ENCODE measurements around the gene VWA3B.
"Not testable (repeated sequence)": the region's sequence is repeated elsewhere in the genome, so short reads cannot be mapped to it uniquely, and the experiment has no call there.

Gene VWA3B

DNA sequence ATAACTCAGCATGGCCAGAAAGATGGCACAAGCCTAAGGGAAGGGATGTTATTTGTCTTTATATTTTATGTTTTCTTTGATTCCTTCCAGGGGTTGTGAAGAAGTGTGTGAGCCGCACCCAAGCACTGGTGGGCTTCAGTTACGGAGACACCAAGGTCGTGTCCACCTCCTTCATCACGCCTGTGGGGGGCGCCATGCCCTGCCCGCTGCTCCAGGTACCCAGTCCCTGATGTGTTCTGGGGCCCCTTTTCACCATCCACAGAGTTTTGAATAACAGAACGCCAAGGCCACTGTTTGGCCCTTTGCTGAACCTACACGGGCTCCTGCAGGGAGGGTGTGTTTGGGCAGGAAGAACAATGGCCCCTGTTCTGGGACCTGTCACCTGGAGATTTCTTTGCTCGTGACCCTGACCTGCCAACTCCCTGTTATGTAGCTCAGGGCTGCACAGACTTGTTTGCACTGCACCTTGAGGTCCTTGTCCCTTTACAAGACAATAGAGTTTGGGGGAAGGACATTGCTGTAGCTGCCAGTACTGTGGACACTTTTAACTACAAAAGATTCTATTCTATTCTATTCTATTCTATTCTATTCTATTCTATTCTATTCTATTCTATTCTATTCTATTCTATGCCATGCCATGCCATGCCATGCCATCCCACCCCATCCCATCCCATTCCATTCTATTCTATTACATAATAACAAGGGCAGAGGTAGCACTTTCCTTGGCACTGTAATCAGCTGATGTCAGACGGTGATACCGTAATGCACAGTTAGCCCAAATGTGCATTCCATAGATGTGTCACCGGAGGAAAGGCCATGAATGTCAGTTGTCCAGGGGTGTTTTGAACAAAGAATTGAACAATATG is 211.1 kb downstream of the VWA3B start:
- DNase-seq (ENCODE audit: low read depth): no peak

DNA sequence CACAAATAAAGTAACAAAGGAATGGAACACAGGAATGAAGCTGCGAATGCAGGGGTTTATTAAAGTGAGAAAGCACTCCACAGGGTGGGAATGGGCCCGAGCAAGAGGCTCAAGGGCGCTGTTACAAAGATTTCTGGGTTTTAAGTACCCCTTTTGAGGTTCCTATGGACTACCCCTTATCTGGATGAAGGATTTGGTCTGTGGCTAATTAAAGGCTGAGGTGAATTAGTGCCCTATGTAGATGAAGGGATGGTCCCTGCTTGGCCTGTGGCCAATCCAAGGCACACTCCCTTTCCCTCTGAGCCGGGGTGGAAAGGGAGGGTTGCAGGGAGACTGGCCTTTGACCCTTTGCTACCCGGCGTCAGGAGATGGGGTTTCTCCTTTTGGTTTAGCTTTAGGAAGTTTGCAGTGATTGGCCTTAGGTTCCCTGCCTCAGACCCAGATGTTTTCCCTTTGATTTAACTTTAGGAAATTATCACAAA is 211.8 kb downstream of the VWA3B start:
- DNase-seq (ENCODE audit: low read depth): no peak

- no peak for DNase-seq (ENCODE audit: low read depth)
These were observed 212.4 kb downstream of the VWA3B start for GRCh38 chr2:98299211-98299905.

DNA sequence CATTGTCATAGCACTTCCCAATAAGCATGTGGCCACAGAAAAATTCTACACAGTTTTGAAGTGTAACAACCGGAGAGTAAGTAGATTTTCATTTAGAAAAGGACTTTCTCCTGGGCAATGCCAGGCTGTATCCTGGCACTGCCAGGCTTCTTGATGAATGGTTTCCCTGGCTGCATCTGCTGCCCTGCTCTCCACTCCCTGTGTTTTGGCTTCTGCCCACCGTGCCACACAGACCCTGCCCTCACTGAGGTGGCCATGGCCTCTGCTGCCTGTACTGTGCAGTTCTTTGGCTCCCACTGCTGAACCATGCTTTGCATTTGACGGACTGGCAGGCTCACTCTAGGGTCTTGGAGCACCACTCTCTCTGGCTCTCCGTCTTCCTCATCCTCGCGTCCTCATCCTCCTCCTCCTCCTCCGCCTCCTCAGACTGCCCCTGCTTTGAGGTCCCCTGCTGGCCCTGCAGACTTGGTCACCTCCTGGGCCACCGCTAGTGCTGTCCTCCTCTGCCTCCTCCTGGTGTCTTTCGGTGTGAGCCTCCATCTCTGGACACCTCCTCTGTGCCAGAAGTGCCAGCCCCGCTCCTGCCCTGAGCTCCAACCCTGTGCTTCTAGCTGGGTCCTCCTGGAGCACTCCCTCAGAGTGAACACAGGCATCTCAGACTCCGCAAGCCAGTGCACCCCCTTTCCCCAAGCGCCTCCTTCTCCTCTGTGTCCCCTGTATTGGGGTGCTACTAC is 213.3 kb downstream of the VWA3B start:
- no peak for DNase-seq (ENCODE audit: low read depth)

- no peak for DNase-seq (ENCODE audit: low read depth)
These were observed 214.5 kb downstream of the VWA3B start for GRCh38 chr2:98301469-98301868.

GRCh38 chr2:98307131-98307696 is 220.2 kb downstream of the VWA3B start:
- not testable (repeated sequence) for DNase-seq (ENCODE audit: low read depth)

- no peak for DNase-seq (ENCODE audit: low read depth)
These were observed 221.1 kb downstream of the VWA3B start for GRCh38 chr2:98308068-98308467.

GRCh38 chr2:98308532-98308931 is 221.6 kb downstream of the VWA3B start:
- no peak for DNase-seq (ENCODE audit: low read depth)

DNA sequence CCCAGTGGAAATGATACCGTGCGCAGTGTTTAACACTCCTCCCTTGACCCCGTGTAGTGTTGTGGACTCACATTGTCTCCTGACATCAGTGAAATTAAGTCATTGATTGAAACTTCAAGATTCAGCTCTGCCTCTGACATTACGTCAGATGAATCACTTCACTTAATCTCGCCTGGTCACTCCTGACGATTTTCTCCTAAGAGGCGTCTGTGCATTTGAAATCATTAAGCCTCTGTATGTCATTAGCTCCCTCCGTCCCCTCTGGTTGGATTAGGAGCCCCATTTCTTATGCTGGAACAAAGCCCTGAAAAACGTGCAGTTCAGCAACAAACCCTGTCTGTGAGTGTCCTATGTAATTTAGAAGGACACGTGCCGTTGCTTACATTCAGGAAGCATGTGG is 222.6 kb downstream of the VWA3B start:
- DNase-seq (ENCODE audit: low read depth): no peak

DNA sequence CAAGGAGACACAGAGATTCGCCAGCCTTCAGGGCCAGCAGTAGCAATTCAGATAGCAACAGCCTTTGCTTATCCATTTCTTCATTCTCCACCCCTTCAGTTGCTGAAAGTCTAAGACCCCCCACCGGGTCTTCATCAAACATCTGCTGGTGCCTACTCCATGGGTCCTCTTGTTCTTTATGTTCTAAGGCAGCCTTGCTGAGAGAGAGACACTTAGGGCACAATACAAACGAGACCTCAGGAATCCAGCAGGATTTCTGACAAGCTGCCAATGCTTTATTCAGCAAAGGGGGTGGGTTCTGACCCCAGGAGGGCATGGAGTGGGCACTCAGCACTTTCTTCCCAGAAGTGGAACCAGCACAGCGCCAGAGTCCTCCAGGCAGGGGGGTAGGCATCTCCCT is 223.0 kb downstream of the VWA3B start:
- DNase-seq (ENCODE audit: low read depth): no peak

- no peak for DNase-seq (ENCODE audit: low read depth)
These were observed 224.1 kb downstream of the VWA3B start for GRCh38 chr2:98311090-98311489.

- no peak for DNase-seq (ENCODE audit: low read depth)
These were observed 225.0 kb downstream of the VWA3B start for GRCh38 chr2:98311771-98312545.

GRCh38 chr2:98313492-98314250 is 226.7 kb downstream of the VWA3B start:
- DNase-seq (ENCODE audit: low read depth): no peak

- DNase-seq (ENCODE audit: low read depth): no peak
These were observed 227.3 kb downstream of the VWA3B start for GRCh38 chr2:98314251-98314650.

GRCh38 chr2:98315957-98316356 is 229.0 kb downstream of the VWA3B start:
- DNase-seq (ENCODE audit: low read depth): no peak

DNA sequence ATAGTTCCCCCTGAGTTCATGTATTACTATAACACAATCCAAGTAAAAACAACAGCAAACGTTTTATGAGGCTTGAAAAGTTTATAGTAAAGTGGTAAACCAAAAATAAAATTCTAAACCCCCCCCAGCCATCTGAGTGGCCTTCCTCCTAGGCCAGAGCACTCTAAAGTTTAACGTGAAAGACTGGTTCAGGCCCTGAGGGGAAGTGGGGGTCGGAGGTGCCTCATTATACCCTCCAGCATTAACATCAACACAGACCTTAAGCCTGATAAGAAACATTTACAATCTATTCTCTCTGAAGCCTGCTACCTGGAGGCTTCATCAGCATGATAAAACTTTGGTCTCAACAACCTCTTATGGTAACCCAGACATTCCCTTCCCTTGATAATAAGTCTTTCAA is 230.2 kb downstream of the VWA3B start:
- no peak for DNase-seq (ENCODE audit: low read depth)

DNA sequence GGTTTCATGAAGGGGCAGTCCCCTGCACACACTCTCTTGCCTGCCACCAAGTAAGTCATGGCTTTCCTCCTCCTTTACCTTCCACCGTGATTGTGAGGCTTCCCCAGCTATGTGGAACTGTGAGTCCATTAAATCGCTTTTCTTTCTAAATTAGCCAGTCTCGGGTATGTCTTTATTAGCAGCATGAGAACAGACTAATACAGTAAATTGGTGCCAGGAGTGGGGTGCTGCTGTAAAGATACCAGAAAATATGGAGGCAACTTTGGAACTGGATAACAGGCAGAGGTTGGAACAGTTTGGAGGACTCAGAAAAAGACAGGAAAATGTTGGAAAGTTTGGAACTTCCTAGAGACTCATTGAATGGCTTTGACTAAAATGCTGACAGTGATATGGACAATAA is 233.2 kb downstream of the VWA3B start:
- not testable (repeated sequence) for DNase-seq (ENCODE audit: low read depth)

DNA sequence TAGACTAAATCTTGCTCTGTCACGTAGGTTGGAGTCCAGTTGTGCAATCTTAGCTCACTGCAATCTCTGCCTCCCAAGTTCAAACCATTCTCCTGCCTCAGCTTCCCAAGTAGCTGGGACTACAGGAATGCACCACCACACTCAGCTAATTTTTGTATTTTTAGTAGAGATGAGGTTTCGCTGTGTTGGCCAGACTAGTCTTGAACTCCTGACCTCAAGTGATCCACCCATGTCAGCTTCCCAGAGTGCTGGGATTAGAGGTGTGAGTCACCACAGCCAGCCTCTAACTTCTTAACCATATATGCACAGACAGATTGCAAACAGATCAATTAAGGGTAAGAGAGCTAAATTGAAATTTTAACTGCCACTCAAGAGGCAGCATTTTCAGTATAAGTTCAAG is 237.2 kb downstream of the VWA3B start:
- no peak for DNase-seq (ENCODE audit: low read depth)

- no peak for DNase-seq (ENCODE audit: low read depth)
These were observed 240.8 kb downstream of the VWA3B start for GRCh38 chr2:98327776-98328175.

DNA sequence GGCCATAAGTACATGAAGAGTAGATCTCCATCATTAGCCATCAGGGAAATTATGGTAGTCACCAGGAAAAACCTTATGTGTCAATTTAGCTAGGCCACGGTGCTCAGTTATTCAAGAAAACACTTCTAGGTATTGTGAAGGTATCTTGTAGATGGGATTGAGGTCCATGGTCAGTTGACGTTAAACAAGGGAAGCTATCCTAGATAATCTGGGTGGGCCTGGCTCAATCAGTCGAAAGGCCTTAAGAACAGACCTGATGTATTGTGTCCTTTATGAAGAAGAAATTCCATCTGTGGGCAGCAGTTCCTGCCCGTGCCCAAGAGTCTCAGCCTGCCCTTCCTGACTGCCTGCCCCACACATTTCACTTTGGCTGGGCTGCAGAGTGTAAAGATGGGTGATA is 242.6 kb downstream of the VWA3B start:
- no peak for DNase-seq (ENCODE audit: low read depth)

GRCh38 chr2:98332989-98333388 is 246.0 kb downstream of the VWA3B start:
- no peak for DNase-seq (ENCODE audit: low read depth)
